Raji (cell line): Measurements from ENCODE around the gene ADAM8.

ENCODE experiments used
- POLR2A ChIP-seq: IDR thresholded peaks from 2 replicates; pipeline ENCODE4 v1.6.1; 2011; ENCODE audit warnings: low read depth, low read length, control low read depth; ENCODE audit not compliant: insufficient read depth

ADAM8 gene

DNA sequence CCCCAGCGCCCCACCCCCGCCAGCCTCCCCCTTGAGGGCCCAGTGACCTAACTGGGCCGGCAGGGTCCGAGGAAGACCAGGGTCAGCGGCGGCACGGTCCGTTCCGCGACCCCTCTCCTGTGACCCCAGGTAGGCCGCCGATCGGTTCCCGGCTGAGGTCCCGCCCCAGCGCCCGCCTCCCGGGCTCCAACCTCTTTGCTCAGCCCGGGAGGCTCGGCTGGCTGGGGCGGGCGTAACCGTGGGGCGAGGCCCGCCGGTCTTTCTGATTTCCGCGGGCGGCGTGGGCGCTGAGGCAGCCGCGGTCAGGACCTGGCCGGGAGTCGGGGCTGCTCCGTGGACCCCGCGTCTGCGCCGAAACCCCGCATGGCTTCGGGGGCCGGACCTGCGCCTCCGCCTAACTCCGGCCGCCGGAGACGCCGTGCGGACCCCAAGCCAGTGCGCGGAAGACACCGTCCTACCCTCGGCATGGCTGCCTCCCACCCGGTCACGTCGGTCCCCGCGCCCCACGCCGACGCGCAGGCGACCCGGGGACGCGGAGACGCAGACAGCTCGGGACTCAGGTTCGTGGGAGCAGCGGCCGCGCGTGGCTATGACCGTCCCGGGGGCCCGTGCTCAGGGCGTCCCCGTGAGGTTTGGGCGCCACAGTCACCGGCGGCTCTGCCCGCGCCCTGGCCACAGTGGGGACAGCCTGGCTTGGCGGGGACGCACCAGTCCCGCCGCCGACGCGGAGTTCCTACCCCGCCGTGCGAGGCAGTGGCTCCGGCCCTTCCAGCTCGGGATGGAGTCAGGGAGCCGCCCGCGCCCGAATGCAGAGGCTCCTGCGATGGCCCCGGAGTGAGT, 40.0 kb downstream of the ADAM8 start:
- TF ChIP-seq POLR2A, result no peak

DNA sequence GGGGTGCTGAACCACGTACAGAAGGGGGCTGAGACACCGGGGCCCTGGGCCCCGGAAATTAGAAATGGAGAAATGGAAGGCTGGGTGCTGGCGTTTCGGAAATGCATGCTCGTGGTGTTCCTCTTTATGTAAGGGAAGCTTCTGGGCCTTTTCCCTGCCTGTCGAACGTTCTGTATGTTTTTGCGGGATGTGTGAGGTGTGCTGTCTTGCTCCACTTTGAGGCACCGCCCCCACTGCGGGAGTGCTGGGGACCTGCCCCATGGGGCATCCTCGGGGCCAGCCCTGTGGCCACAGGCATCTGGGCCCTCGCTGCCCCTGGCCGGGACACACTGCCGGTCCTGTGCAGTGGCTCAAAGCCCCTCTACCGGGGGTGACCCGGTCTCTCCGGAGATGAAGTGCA, 40.7 kb downstream of the ADAM8 start:
- TF ChIP-seq POLR2A, result no peak

DNA sequence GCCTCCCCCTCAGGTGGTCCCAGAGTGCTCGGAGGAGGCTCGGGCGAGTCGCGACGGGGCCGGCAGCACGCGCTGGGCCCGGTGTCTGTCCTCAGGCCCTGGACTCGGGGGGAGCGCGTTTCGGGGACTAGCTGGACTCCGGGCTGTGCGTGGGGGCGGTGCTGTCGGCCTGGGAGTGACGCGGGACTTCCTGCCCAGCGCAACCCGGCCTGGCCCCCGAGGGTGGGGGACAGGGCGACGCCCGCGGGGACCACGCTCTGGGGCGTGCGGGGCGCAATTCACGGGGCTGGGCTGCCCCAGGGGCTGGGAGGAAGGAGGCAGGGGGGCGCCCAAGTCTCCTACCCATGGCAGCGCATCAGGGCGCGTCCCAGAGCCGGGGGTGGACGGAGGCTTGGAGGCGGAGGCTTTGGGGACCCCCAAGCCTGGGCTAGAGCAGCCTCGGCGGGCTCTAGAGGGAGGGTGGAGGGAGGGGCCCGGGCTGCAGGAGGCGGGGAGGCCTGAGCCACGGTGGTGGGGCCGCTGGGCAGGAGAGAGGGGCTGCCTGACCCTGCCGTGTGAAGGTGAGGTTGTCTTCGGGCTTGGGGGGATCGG, 41.3 kb downstream of the ADAM8 start:
- no peak for TF ChIP-seq POLR2A

DNA sequence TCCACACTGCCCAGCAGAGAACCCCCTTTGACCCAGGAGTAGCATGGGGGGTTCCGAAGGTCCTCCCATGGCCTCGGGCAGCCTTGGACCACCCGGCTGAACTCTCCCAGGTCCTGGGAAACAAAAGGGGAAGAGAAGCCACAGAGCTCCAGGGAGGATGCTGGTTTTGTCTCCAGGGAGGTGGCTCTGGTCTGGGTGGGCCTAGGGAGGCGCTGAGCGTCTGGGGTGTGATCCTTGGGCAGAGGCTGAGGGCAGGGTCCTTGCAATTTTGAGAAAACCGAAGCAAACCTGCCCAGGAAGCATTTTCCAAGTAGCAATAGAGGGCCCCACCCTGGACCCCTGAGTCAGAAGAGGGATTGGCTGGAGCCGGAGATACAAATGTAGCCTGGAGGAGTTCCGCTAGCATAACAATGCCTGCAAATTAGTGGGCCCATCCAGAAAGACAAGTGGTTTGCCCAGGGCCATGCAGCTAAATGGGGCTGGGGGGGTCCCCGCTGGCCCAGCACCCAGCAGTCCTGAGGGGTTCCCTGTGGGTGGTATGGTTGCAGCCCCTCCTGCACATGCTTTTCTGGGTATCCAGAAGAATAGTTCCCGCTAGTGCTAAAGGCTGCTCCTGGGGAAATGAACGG, 44.6 kb downstream of the ADAM8 start:
- no peak for TF ChIP-seq POLR2A

DNA sequence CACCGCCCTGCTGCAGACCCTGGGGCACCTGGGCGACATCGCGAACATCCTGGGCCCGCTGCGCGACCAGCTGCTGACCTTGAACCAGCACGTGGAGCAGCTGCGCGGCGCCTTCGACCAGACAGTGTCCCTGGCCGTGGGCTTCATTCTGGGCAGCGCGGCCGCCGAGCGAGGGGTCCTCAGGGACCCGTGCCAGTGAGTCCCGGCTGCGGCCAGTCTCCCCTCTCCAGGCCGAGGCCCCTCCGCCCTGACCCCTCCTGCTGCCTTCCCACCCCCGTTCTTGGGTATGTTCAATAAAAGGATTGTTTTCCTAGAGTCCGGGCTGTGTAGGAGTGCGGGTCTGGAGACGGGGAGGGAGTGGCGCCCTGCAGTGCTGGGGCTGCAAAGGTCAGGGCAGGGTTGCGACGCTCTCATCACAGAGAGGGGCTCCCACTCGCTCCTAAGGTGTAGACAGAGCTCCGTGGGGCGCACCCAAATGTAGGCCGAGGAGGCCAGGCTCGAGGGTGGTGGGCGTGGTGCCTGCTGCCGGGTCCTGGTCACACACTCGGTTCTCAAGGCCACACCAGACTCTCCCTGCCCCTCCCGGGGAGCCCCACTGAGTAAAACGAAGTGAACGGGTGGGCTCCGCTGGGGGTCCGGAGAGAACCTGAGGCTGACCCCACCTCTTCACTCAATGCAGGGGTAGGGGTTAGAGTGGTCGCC, 45.3 kb downstream of the ADAM8 start:
- TF ChIP-seq POLR2A, result no peak

DNA sequence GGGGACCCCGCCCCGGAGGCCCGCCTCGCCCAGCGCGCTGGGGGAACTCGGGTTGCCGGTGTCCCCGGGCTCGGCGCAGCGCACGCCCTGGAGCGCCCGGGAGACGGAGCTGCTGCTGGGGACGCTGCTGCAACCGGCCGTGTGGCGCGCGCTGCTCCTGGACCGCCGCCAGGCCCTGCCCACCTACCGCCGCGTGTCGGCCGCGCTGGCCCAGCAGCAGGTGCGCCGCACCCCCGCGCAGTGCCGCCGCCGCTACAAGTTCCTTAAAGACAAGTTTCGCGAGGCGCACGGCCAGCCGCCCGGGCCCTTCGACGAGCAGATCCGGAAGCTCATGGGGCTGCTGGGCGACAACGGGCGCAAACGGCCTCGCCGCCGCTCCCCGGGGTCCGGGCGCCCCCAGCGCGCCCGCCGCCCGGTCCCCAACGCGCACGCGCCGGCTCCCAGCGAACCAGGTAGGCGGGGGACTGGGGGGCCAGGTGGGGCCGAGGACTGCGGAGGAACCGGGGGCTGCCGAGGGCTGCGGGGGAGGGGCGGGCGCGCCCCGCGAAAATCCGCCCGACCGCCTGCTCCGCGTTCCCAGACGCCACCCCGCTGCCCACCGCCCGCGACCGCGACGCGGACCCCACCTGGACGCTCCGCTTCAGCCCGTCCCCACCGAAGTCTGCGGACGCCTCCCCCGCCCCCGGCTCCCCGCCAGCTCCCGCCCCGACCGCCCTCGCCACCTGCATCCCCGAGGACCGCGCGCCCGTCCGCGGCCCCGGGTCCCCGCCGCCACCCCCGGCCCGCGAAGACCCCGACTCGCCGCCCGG, 46.1 kb downstream of the ADAM8 start:
- TF ChIP-seq POLR2A, result no peak

DNA sequence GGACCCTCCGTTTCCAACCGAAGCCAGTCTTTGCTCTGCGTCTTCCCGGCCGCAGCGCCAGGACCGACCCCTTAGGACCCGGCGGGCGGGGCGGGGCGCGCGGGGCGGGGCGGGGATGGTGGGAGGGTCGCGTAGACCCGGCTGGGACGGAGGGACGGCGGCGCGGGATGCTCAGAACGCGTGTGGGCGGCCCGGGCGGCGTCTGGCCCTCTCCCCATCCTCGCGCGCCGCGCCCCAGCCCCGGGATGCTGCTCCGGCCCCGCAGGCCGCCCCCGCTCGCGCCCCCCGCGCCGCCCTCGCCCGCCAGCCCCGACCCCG, 46.7 kb downstream of the ADAM8 start, which contains the start of gene UTF1:
Gene UTF1 (plus strand): TSS at position 174 of the 318 bp plus-strand sequence. CDS start 72 bp downstream, at position 246.
- no peak for TF ChIP-seq POLR2A

DNA sequence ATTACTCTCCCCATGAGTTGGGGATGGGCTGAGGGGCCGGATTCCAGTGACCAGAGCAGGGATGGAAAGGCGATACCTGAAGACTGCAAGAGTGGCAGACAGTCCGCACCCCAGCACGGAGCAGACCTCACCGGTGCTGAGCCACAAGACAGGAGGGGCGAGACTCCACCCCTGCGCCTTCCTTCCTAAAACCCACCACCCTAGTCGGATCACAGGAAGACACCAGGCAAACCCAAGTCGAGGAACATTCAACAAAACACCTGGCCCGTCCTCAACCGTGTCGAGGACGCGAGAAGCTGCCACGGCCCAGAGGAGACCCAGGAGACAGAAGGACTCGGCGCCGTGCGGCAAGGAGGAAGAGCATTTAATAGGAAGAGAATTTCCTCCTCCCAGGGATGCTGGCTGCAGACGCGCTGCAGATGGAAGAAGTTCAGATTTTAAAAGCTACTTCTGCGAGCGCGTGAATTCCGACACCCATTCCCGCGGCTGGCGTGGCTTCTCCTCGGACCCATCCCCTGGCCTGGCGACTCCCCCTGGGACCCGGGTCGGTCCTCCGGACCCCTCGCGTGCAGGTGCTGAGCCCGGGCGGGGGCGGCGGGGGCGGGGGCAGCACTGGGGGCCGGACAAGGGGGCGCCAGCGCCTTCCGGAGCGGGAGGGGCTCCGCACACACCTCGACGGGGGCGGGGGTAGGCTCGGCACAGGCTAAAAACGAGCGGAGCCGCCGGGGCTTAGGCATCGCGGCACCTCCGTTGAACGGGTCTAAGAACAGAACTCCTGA, 47.2 kb downstream of the ADAM8 start:
- TF ChIP-seq POLR2A, result no peak

DNA sequence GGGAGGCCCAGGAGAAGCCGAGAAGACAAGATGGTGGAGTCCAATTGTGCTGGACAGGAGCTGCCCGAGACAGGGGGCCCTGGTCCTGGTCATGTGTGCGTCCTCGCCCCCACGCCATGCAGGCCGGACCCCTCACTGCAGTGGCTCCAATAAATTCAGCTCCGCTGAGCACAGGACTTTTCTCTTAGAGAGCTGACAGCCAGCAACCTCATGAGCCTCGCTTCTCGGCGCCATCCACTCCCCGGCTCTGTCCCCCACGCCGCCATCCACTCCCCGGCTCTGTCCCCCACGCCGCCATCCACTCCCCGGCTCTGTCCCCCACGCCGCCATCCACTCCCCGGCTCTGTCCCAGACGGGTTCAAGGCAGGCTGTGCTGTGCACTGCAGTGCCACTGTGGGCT, 49.4 kb downstream of the ADAM8 start:
- no peak for TF ChIP-seq POLR2A

DNA sequence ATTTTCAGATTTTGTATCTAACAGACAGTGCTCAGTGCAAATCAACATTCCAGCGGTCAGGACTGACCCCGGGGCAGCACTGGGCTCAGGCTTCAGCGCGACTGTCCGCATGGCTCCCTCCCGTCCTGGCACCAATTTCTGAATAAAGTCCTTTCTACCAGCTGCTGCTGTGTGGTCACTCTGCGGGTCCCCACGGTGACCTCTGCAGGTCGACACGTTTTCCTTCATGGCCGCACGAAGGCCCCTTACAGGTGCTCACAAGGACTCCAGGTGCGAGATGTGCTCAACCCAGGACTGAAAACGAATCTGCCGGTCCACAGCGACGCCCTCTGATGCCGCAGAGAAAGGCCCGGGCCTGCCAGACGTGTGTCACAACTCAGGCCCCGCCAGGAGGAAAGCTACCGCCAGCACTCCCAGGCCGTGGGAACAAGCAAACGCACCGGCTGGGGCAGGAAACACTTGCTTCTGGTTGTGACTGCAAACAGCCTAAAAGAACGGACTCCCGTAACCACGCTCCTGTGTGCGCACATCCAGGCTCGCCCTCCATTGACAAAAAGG, 50.3 kb downstream of the ADAM8 start:
- no peak for TF ChIP-seq POLR2A

DNA sequence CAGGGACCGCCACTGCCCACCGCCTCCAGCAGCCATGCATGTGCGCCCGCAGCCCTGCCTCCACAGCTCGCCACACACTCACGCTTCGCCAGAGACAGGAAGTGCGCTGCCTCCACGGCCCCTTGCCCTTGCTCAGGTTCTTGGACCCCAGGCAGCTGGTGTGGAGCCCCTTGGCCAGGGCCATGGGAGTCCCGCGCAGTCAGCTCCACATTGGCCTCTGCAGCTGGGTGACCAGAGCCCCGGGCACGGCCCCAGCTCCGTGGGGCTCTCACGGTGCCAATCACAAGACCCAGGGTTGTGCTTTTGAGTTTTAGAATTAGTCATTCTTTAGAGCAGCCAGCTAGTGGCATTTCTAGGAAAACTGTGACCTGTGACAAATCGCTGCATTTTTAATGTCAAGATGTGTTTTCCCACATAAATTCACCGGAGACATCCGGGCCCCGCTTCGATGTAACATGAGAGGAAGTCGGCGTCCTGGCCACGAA, 50.9 kb downstream of the ADAM8 start:
- no peak for TF ChIP-seq POLR2A

DNA sequence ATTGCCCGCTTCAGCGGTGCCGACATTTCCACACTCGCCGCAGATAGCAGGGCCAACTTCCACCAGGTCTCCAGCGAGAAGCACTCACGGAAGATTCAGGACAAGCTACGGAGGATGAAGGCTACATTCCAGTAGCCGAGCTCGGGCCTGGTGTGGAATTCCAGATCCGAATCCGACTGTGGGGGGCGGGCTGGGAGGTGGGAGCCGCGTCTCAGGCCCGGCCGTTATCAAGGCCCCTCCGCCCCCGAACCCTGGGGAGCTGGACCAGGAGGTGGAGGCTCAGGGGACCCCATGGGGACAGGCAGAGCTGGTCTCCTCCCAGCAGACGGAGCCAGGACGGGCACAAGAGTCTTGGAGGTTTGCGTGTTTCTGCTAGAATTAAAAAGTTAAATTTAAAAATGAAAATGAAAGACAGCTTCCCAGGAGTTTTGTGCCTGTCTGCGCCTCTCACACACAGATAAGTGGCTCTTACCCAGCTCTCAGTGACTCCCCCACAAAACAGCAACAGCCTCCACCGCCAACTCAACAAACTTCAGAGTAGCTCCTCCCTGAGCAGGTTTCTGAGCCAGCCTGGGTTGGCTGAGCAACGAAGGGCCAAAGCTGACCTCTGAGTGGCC, 51.8 kb downstream of the ADAM8 start:
- no peak for TF ChIP-seq POLR2A

DNA sequence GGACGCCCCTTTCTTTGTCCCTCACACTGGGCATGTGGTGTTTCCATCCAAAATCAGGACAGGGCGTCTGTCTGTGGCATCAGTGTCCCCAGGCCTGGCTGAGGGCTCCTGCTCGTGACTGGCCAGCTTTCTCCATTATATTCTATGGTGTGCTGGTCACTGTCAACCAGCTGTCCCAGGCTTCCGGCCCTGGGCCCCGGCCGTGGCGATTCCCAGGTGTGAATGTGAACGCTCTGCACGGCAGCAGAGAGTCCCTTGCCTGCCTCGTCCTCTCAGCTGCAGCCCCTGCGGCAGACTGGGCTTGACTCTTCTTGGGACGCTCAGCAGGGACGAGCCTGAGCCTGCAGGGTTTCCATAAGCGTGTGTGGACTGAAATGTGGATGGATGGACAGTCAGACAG, 52.6 kb downstream of the ADAM8 start:
- TF ChIP-seq POLR2A, result no peak

DNA sequence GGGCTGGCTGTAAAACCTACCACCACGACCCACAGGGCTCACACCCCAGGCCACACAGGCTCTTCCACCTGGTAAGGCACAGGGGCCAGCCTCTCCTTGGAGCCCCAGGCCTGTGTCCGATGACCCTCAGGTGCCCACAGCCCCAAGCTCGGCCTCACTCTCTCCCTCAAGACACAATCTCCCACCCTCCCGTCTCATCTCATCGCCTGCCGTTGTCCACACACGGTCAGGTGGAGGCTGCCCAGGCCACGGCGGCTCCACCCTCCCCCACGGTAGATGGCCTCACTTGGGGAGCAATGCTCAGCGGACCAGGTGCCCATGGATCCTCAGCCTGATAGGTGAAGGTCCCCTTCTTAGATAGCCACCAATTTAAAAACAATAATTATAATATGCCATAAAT, 55.3 kb downstream of the ADAM8 start:
- TF ChIP-seq POLR2A, result no peak

DNA sequence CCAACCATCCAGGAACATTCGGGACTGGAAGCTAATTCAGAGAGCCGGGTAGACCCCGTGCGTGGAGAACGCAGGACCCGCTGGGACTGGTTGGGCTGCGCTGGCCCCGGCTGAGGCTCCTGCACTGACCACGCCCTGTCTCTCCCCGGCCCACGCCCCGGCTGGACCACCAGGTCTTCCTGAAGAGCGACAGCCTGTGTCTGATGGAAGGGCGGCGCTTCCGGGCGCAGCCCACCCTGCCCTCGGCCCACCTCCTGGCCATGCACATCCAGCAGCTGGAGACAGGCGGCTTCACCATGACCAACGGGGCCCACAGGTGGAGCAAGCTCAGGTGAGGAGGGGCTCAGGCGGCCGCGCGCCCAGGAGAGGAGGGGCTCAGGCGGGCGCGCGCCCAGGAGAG, 56.9 kb downstream of the ADAM8 start:
- no peak for TF ChIP-seq POLR2A
